Effector memory CD8-positive, alpha-beta T cell (primary cell): ENCODE measurements around the gene MACROD1.
A peak's percentile ranks its signal among the peaks of the same experiment; 100 is the strongest.
"Not testable (repeated sequence)": the region's sequence is repeated elsewhere in the genome, so short reads cannot be mapped to it uniquely, and the experiment has no call there.

Experiments used
- ATAC-seq: fragments of 150-1000 bp; cut with Tn5 transposase; replicated peaks from 2 replicates; pipeline ENCODE4 v1.10.0; 2021; ENCODE audit warnings: mild to moderate bottlenecking, moderate library complexity
- DNase-seq, 3 experiments: peaks; one replicate each; pipeline ENCODE4 v3.0.0; 2021
- H3K27ac Mint-ChIP-seq, 2 donors: one replicate each; pipeline ENCODE4 v1.8.0; 2022; ENCODE audit warnings: mild to moderate bottlenecking in 2 of 2, mixed read lengths in 2 of 2, moderate library complexity in 2 of 2
- H3K27me3 Mint-ChIP-seq, 2 donors: one replicate each; pipeline ENCODE4 v1.8.0; 2022; ENCODE audit warnings: mixed read lengths in 2 of 2
- H3K36me3 Mint-ChIP-seq: one replicate; pipeline ENCODE4 v1.8.0; 2022; ENCODE audit warnings: mild to moderate bottlenecking, moderate library complexity, mixed read lengths; ENCODE audit not compliant: insufficient read depth
- H3K4me1 Mint-ChIP-seq, 2 donors: one replicate each; pipeline ENCODE4 v1.8.0; 2022; ENCODE audit warnings: low read depth in 2 of 2, mixed read lengths in 2 of 2
- H3K4me3 Mint-ChIP-seq, 2 donors: one replicate each; pipeline ENCODE4 v1.8.0; 2022; ENCODE audit warnings: mild to moderate bottlenecking in 2 of 2, mixed read lengths in 2 of 2, moderate library complexity in 2 of 2
- H3K9me3 Mint-ChIP-seq, 2 donors: one replicate each; pipeline ENCODE4 v1.8.0; 2022; ENCODE audit warnings: mixed read lengths in 2 of 2

Gene MACROD1

DNA sequence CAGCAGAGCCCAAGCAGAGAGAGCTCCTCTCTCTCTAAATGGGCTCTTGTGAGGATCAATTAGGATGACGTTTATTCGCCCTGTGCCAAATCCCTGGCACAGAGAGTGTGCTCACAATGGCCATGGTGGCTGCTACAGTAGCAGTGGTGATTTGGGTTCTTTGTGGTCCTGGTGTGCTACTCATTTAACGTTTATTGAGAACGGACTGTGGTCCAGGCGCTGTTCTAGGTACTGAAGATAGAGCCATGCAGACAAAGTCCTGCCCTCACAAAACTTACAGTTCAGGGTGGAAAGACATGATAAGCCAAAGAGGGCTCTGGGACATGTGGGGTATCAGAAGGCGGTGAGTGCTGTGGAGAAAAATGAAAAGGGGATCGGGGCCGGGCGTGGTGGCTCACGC lies 174.4 kb downstream of the MACROD1 start:
- no peak overlapping the region for H3K4me3 Mint-ChIP-seq
- peak overlapping the region; percentile 71 to 82 for H3K27ac Mint-ChIP-seq
- H3K36me3 Mint-ChIP-seq: peaks cover 77% of the 10 kb centered on the region
- peaks cover 18 to 25% of the 10 kb centered on the region in 2 donors for H3K4me1 Mint-ChIP-seq
- no peaks in the 10 kb centered on the region for H3K9me3 Mint-ChIP-seq
- no peak for DNase-seq
- H3K27me3 Mint-ChIP-seq: no peaks in the 10 kb centered on the region
- ATAC-seq: no peak

DNA sequence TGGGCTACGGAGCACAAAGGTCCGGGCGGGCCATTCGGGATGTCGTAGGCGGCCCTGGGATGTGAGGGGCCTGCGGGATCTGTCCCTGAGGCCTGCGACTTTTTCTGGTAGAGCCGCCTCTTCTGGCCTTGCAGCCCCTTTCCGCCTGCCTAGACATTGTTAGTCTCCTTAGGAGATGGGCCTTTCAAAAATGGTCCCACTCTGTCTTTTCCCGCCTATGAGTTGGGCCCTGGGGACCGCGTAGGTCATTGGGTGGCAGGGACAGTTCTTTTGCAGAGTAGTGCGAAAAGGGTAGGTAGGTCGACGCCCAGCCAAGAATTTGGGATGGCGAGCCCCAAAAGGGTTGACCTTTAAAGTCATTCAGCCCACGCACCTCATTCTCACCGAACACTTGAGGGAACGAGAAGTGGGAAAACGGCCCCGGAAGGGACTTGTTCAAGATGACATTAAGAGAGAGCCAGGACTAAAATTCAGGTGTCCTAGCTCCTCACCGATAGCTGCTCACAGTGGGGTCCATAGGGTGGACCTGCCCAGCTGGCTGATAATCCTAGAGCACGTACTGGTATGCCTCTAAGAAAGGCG lies 178.9 kb downstream of the MACROD1 start:
- no peaks in the 10 kb centered on the region for H3K27me3 Mint-ChIP-seq
- peaks cover 28 to 29% of the 10 kb centered on the region in 2 donors for H3K4me1 Mint-ChIP-seq
- H3K27ac Mint-ChIP-seq: peak overlapping the region in 1 of 2 donors; percentile 99
- peaks cover 55% of the 10 kb centered on the region for H3K36me3 Mint-ChIP-seq
- no peaks in the 10 kb centered on the region for H3K9me3 Mint-ChIP-seq
- peak overlapping the region; percentile 65 to 98 for H3K4me3 Mint-ChIP-seq
- ATAC-seq: no peak
- no peak for DNase-seq

DNA sequence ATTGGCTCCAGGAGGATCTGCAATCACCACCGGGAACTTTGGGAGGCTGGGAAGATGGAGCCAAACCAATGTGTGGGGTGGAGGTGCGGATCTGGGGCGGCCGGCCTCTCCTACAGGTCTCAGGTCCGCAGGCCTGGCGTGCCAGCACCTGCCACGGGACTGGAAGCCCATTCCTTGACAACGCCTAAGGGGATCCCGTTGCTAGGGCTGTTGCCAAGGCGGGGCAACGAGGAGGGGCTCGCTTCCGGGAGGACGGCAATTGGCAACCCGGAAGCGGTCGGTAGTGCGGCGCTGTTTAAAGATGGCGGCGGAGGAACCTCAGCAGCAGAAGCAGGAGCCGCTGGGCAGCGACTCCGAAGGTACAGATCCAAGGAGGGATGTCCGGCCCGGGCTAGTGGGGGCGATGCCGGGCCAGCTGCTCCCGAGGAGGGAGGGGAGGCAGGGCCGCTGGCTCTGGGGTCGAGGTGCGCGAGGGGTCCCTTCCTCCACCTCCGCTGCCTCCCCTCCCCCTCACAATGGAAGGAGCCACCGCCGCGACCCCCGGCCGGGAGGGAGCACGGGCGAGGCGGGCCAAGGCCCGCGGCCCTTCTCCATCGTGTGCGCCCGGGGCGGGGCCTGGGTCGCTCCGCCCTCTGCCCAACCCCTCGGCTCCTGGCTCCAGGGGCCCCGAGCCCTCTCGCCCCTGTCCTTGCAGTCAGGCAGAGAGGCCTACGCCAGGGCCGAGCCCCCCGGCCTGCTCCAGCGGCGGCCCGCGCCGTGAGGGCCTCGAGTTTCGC lies 179.6 kb downstream of the MACROD1 start, which contains the start of gene OTUB1:
OTUB1 (plus strand) TSS at position 283 of the 776 bp plus-strand sequence; CDS start at position 302, 19 bp downstream.
- Mint-ChIP-seq H3K36me3 (peaks cover 49% of the 10 kb centered on the region), H3K4me3 (peak within 1 kb of the TSS; percentile 98 to 99), H3K9me3 (no peaks in the 10 kb centered on the region), H3K4me1 (peaks cover 24 to 25% of the 10 kb centered on the region in 2 donors), H3K27ac (peak within 1 kb of the TSS; percentile 98 to 99), H3K27me3 (no peaks in the 10 kb centered on the region)
- ATAC-seq (peak; percentile 90), DNase-seq (peak; percentile 74 to 80 (median 77))

DNA sequence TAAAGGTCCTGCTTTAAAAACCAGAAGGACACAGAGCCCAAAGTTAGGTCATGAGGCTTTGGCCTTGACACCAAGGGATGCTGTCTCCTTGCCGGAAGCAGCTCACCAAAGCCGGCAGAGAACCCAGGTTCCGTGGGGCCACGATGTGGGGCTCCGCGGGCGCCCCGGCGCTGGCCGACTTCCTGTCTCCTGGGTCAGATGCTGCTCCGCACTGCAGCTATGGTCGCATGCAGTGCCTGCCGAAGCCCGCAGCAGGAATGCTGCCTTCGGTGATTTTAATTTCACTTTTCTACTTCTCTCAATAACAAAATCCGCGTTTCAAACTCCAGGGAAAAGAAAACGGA lies 180.1 kb downstream of the MACROD1 start:
- ATAC-seq (peak; percentile 86), DNase-seq (peak; percentile 64 to 67 (median 64))
- Mint-ChIP-seq H3K4me1 (peaks cover 19 to 25% of the 10 kb centered on the region in 2 donors), H3K36me3 (peaks cover 44% of the 10 kb centered on the region), H3K4me3 (peak overlapping the region; percentile 98 to 99), H3K27ac (peak overlapping the region; percentile 98 to 99), H3K9me3 (no peaks in the 10 kb centered on the region), H3K27me3 (no peaks in the 10 kb centered on the region)

DNA sequence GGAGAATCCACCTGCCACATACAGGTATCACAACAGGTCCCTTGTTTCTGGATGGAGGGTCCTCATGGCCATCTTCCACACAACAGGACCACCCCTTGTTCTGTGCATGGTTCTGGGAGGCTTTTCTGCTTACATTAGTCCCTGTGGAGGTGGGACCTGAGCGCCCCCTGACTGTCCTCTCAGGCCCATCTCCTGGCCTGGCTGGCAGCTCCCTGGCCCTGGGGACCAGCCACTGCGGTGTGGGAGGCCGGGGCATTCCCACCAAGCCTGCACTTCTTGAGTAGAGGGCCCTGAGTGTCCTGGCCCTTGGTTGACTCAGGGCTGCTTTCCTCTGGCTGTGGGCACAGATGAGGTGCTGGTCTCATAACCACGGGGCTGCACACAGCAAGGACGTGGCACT lies 186.5 kb downstream of the MACROD1 start:
- ATAC-seq (no peak), DNase-seq (no peak)
- H3K36me3 Mint-ChIP-seq: peaks cover 10% of the 10 kb centered on the region
- peaks cover 21 to 22% of the 10 kb centered on the region in 2 donors for H3K4me1 Mint-ChIP-seq
- no peaks in the 10 kb centered on the region for H3K27me3 Mint-ChIP-seq
- no peak overlapping the region for H3K4me3 Mint-ChIP-seq
- H3K9me3 Mint-ChIP-seq: no peaks in the 10 kb centered on the region
- peak overlapping the region; percentile 7 to 87 for H3K27ac Mint-ChIP-seq

DNA sequence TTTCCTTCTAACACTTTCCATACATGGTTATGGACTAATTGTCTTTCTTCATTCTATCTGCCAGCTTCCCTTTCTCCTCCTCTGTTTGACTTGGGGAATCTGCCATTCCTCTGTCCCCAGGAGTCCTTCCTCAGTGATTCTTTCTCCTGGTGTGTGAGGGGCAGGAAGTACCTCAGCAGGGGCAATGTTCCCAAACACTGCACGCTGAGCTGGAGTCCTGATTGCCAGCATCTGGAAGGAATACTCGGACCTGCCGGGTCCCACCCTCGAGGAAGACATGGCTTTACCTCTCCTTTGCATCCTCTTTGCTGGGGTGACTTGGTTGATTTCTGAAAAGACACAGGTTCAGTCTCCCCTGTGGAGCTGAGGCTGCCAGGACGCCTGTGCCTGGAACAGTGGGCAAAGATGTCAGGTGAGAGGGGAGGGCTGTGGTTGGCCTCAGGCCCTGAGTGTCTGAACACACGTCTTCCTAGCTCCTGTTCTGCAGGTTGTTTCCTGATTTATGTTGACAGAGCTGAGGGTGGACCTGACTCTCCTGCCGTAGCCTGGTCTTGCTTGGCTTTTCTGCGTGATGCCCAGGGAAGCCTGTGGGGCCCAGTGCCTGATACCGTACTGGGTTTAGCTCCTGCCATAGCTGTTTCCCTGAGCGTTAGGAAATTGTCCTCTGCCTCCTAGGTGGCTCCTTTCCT lies 187.2 kb downstream of the MACROD1 start:
- Mint-ChIP-seq H3K4me3 (peak overlapping the region in 1 of 2 donors; percentile 7), H3K9me3 (no peaks in the 10 kb centered on the region), H3K27me3 (no peaks in the 10 kb centered on the region), H3K27ac (peak overlapping the region; percentile 7 to 87), H3K4me1 (peaks cover 25 to 28% of the 10 kb centered on the region in 2 donors), H3K36me3 (peaks cover 15% of the 10 kb centered on the region)
- ATAC-seq: no peak
- no peak for DNase-seq

DNA sequence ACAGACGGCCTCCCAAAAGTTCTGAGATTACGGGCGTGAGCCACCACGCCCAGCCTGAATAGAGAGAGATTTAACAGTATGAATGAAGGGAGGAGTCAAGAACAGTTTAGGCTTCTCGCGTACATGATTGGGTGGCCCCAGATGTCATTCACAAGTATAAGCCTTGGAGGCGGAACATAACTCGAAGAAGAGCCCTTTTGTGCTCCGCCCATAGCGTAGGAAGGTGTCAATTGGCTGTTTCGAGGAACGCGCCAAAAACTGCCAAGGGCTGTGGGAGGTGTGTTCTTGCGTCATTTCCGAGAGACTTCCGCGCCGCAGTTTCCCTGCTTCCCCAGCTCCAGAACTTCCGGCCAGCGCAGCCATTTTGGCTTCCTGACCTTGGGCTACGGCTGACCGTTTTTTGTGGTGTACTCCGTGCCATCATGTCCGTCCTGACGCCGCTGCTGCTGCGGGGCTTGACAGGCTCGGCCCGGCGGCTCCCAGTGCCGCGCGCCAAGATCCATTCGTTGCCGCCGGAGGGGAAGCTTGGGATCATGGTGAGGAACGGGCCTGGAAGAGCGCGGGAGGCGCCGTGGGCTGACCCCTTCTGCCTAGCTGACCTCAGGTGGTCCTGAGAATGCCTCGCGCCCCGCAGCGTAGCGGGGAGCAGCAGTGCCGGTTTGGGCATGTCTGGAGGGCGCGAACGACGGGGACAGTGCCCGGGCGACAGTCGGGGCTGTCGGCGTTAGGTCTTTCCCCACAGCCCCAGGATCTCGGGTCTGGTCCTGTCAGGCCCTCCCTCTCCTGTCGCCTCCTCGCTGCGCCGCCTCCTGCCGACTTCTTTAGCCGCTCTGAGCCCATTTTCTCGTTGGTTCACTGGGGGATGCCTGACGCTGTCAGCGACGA lies 191.4 kb downstream of the MACROD1 start, which contains the start of gene COX8A:
COX8A (plus strand) TSS at position 362 of the 885 bp plus-strand sequence; CDS start at position 423, 61 bp downstream.
- peak; percentile 96 for ATAC-seq
- Mint-ChIP-seq H3K9me3 (no peaks in the 10 kb centered on the region), H3K4me1 (peaks cover 29 to 32% of the 10 kb centered on the region in 2 donors), H3K27ac (peak within 1 kb of the TSS; percentile 98 to 99), H3K27me3 (peaks cover 0 to 9% of the 10 kb centered on the region in 2 donors), H3K36me3 (peaks cover 17% of the 10 kb centered on the region), H3K4me3 (peak within 1 kb of the TSS; percentile 98 to 100)
- peak; percentile 90 to 94 (median 93) for DNase-seq

DNA sequence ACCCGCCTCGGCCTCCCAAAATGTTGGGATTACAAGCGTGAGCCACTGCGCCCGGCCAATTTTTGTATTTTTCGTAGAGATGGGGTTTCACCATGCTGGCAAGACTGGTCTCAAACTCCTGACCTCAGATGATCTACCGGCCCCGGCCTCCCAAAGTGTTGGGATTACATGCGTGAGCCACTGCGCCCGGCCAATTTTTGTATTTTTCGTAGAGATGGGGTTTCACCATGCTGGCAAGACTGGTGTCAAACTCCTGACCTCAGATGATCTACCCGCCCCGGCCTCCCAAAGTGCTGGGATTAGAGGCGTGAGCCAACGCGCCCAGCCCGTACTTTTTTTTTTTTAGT lies 192.0 kb downstream of the MACROD1 start:
- H3K36me3 Mint-ChIP-seq: peaks cover 17% of the 10 kb centered on the region
- ATAC-seq, DNase-seq, H3K9me3 Mint-ChIP-seq: not testable (repeated sequence)
- H3K4me1 Mint-ChIP-seq: peaks cover 29 to 32% of the 10 kb centered on the region in 2 donors
- H3K27ac Mint-ChIP-seq: peak overlapping the region; percentile 98 to 99
- peak overlapping the region; percentile 98 to 100 for H3K4me3 Mint-ChIP-seq
- peaks cover 0 to 14% of the 10 kb centered on the region in 2 donors for H3K27me3 Mint-ChIP-seq

DNA sequence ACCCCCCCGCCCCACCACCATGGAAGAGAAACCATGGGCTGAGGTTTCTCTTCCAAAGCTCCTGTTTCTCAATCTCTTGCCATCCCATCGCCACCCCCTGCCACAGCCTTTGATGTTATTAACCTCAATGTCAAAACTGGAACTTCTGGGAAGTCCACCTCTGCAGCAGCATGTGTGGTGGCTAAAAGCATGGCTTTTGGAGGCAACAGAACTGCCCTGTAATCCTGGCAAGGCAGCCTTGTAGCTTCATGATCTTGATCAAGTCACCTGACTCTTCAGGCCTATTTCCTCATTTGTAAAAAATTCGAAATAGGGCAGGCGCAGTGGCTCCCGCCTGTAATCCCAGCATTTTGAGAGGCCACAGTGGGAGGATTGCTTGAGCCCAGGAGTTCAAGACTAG lies 195.0 kb downstream of the MACROD1 start:
- peaks cover 0 to 14% of the 10 kb centered on the region in 2 donors for H3K27me3 Mint-ChIP-seq
- ATAC-seq (no peak), DNase-seq (no peak)
- no peak overlapping the region for H3K4me3 Mint-ChIP-seq
- H3K9me3 Mint-ChIP-seq: no peaks in the 10 kb centered on the region
- peaks cover 11% of the 10 kb centered on the region for H3K36me3 Mint-ChIP-seq
- peaks cover 17 to 20% of the 10 kb centered on the region in 2 donors for H3K4me1 Mint-ChIP-seq
- H3K27ac Mint-ChIP-seq: no peak overlapping the region

DNA sequence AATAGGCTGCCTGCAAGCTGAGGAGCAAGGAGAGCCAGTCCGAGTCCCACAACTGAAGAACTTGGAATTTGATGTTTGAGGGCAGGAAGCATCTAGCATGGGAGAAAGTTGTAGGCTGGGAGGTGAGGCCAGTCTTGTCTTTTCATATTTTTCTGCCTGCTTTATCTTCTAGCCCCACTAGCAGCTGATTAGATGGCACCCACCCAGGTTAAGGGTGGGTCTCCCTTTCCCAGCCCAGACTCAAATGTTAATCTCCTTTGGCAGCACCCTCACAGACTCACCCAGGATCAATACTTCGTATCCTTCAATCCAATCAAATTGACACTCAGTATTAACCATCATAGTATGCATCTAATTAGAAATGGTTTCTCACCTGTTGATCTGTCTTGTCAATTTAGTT lies 196.5 kb downstream of the MACROD1 start:
- no peak overlapping the region for H3K27ac Mint-ChIP-seq
- no peak for DNase-seq
- H3K36me3 Mint-ChIP-seq: peaks cover 8% of the 10 kb centered on the region
- peaks cover 0 to 14% of the 10 kb centered on the region in 2 donors for H3K27me3 Mint-ChIP-seq
- H3K9me3 Mint-ChIP-seq: no peaks in the 10 kb centered on the region
- H3K4me3 Mint-ChIP-seq: no peak overlapping the region
- H3K4me1 Mint-ChIP-seq: peaks cover 8 to 11% of the 10 kb centered on the region in 2 donors
- ATAC-seq: no peak

DNA sequence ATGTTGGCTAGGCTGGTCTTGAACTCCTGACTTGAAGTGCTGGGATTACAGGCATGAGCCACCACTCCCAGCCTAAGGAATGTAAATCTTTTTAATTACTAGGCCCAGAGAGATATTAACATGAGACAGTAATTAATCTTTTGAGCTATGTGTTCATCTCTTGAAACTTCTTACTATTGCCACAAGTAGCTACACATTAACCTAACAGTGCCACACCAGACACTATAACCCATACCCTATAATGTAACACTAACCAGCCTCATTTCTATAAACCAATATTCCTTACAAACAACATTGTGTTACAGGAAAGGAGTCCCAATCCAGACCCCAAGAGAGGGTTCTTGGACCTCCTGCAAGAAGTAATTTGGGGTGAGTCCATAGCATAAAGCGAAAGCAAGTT lies 199.5 kb downstream of the MACROD1 start:
- DNase-seq (no peak), ATAC-seq (no peak)
- Mint-ChIP-seq H3K9me3 (no peaks in the 10 kb centered on the region), H3K27ac (no peak overlapping the region), H3K36me3 (peaks cover 10% of the 10 kb centered on the region), H3K27me3 (peaks cover 0 to 14% of the 10 kb centered on the region in 2 donors), H3K4me1 (peaks cover 9 to 10% of the 10 kb centered on the region in 2 donors), H3K4me3 (no peak overlapping the region)

DNA sequence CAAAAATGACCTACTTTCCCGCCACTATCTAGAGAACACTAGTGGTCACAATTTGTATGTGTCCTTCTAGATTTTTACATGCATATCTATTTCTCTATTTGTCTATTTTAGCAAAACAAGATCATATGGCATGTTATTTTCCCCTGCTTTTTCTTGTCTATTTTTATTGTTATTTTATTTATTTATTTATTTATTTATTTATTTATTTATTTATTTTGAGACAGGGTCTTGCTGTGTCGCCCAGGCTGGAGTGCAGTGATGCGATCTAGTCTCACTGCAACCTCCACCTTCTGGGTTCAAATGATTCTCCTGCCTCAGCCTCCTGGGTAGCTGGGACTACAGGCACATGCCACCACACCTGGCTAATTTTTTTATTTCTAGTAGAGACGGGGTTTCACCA lies 202.0 kb downstream of the MACROD1 start:
- Mint-ChIP-seq H3K4me1 (peaks cover 18 to 20% of the 10 kb centered on the region in 2 donors), H3K36me3 (peaks cover 10% of the 10 kb centered on the region)
- not testable (repeated sequence) for H3K4me3 Mint-ChIP-seq, ATAC-seq, H3K27me3 Mint-ChIP-seq, H3K27ac Mint-ChIP-seq, DNase-seq, H3K9me3 Mint-ChIP-seq
